Prostate gland (tissue), 2 donors: ENCODE results near the gene CAB39. TPM values are rescaled to one million over a fixed set of nuclear protein-coding genes. Genes with fewer than 3 reads are reported as not detected.

Experiments used
- DNase-seq: peaks from one replicate; pipeline ENCODE4 v3.0.0-alpha.2; 2019; ENCODE audit warnings: low spot score
- H3K27ac ChIP-seq, 2 donors: fragments of 200-600 bp; sonication (generic); 2 replicates each; pipeline ENCODE4 v1.5.1; 2017 to 2019
- H3K27me3 ChIP-seq: fragments of 200-600 bp; sonication (generic); replicated peaks from 2 replicates; pipeline ENCODE4 v1.5.1; 2019; ENCODE audit not compliant: insufficient read depth
- H3K36me3 ChIP-seq, 2 donors: fragments of 200-600 bp; sonication (generic); 1 replicate in 1 of 2; 2 replicates in 1 of 2; pipeline versions ENCODE4 v1.5.1 to v1.8.1; 2017 to 2019
- H3K4me1 ChIP-seq: fragments of 200-600 bp; sonication (generic); replicated peaks from 2 replicates; pipeline ENCODE4 v1.5.1; 2019
- H3K4me3 ChIP-seq, 2 donors: fragments of 200-600 bp; sonication (generic); 2 replicates each; pipeline ENCODE4 v1.5.1; 2017 to 2019
- H3K9me3 ChIP-seq: fragments of 200-600 bp; sonication (generic); 2 replicates; pipeline ENCODE4 v1.5.1; 2017
- POLR2A ChIP-seq: fragments of 450-650 bp; IDR thresholded peaks from one replicate; pipeline ENCODE4 v1.6.1; 2016; ENCODE audit warnings: antibody characterized with exemption, mild to moderate bottlenecking
- POLR2AphosphoS5 ChIP-seq: sonication (generic); formaldehyde crosslinking; IDR thresholded peaks from one replicate; pipeline ENCODE4 v1.6.1; 2017; ENCODE audit warnings: antibody characterized with exemption
- WGBS: methylation state at CpG from one replicate; pipeline ENCODE4 v1.1.5; 2018; 5-methylcytosine and 5-hydroxymethylcytosine counted together
- intact Hi-C: fragments of 100-400 bp; cut with DNase I; formaldehyde crosslinking; loops from one replicate; pipeline ENCODE4 v1.14.2; 2022
- total RNA-seq, 2 donors: library from RNA; depleted of rRNA; stranded (reverse); fragments of >200 nt; gene quantifications; one replicate each; pipeline ENCODE4 v1.1.0, GENCODE V29; 2016
- TF ChIP-seq, protein P1 (sequence below), 4 experiments: fragments of 200-600 bp in 2 of 4; fragments of 450-650 bp in 2 of 4; sonication (generic) in 2 of 4; IDR thresholded peaks; 1 replicate in 3 of 4; 2 replicates in 1 of 4; pipeline ENCODE4 v1.5.1; 2016 to 2019; ENCODE audit warnings: antibody characterized with exemption in 4 of 4, mild to moderate bottlenecking in 2 of 4, moderate library complexity in 2 of 4

CAB39 gene
- total RNA-seq, 2 donors from 2014 or later: 75.4 to 105 TPM

DNA sequence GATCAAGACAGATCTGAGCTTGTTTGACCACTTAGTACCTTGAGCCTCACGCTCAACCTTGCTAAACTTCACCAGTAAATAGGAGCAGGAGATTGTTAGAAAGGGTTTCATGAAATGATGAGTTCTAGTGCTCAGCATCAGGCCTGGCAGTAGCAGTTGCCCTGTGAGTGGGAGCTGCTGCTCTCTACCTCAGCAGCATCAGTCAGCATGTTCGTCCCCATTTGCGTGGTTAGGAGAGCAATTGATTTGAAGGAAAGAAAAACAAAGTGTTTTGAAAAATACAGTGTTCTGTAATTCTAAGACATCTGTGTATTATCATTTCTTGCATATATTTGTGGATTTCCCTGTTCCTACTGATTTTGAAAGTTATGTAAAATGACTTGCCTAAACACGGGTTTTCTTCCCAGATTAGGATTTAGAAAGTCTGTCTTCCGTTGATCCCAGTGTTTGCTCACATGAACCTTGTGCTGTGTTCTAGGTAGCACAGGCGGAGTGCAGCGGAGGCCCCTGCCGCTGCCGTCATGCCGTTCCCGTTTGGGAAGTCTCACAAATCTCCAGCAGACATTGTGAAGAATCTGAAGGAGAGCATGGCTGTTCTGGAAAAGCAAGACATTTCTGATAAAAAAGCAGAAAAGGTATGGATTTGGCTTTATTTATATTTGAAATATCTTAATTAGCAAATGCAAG lies 47.0 kb downstream of the CAB39 start:
- intact Hi-C loops: no loop called here
- H3K4me1 ChIP-seq: no peaks in the 10 kb centered on the region
- TF ChIP-seq, protein P1, sequence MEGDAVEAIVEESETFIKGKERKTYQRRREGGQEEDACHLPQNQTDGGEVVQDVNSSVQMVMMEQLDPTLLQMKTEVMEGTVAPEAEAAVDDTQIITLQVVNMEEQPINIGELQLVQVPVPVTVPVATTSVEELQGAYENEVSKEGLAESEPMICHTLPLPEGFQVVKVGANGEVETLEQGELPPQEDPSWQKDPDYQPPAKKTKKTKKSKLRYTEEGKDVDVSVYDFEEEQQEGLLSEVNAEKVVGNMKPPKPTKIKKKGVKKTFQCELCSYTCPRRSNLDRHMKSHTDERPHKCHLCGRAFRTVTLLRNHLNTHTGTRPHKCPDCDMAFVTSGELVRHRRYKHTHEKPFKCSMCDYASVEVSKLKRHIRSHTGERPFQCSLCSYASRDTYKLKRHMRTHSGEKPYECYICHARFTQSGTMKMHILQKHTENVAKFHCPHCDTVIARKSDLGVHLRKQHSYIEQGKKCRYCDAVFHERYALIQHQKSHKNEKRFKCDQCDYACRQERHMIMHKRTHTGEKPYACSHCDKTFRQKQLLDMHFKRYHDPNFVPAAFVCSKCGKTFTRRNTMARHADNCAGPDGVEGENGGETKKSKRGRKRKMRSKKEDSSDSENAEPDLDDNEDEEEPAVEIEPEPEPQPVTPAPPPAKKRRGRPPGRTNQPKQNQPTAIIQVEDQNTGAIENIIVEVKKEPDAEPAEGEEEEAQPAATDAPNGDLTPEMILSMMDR (IDR thresholded peaks at IDR 0.05): no peak
- TF ChIP-seq POLR2A (no peak), POLR2AphosphoS5 (no peak)
- H3K27ac ChIP-seq: no peak overlapping the region
- no peaks in the 10 kb centered on the region for H3K9me3 ChIP-seq
- no peak for DNase-seq
- H3K27me3 ChIP-seq: no peaks in the 10 kb centered on the region
- H3K4me3 ChIP-seq: no peak overlapping the region
- 89% methylated on average over 11 of the region's 11 CpGs for WGBS
- H3K36me3 ChIP-seq: no peaks in the 10 kb centered on the region

DNA sequence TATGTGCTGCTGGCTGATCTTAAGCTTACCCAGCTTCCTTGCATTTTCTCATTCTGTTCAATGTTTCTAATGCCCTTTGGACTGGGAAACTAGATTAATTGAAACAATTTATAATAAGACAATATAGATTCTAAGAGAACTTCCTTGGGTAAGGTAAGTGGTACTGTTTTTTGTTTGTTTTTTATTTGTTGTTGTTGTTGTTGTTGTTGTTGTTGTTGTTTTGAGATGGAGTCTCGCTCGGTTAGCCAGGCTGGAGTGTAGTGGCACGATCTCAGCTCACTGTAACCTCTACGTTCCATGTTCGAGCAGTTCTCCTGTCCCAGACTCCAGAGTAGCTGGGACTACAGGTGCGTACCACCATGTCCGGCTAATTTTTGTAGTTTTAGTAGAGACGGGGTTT lies 49.1 kb downstream of the CAB39 start:
- 96% methylated on average over 8 of the region's 8 CpGs for WGBS
- H3K4me1 ChIP-seq: no peaks in the 10 kb centered on the region
- H3K27me3 ChIP-seq: no peaks in the 10 kb centered on the region
- no peaks in the 10 kb centered on the region for H3K36me3 ChIP-seq
- no peak overlapping the region for H3K4me3 ChIP-seq
- intact Hi-C loops: no loop called here
- no peaks in the 10 kb centered on the region for H3K9me3 ChIP-seq
- TF ChIP-seq POLR2A (no peak), POLR2AphosphoS5 (no peak)
- TF ChIP-seq, protein P1 (IDR thresholded peaks at IDR 0.05): no peak
- no peak overlapping the region for H3K27ac ChIP-seq
- no peak for DNase-seq

DNA sequence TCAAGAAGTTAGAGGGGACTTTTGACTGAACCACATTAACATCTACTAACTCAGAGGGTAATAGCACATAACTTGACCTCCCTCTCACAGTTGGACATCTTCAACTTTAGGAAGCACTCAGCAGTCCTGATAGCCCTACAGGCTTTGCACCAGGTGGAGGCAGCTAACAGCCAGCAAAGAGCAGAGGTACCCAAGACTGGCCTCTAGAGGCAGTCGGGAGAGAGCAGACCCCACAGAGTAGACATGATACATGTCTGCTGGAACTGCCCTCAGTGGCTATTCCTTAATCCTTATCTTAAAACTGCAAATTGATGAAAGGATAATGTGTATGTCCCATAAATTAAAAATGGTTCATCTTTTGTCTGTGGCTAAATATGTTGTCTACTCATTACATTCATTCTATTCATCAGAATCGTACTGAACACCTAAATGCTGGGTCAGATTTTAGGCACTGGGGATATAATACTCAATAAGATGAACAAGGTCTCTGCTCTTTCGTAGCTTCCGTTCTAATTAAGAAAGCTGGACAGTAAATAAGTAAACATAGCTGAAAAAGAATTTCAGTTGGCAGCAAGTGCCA lies 49.8 kb downstream of the CAB39 start:
- no peak for DNase-seq
- TF ChIP-seq, protein P1 (IDR thresholded peaks at IDR 0.05): no peak
- TF ChIP-seq POLR2AphosphoS5 (no peak), POLR2A (no peak)
- no peaks in the 10 kb centered on the region for H3K36me3 ChIP-seq
- H3K4me1 ChIP-seq: no peaks in the 10 kb centered on the region
- H3K9me3 ChIP-seq: no peaks in the 10 kb centered on the region
- H3K4me3 ChIP-seq: no peak overlapping the region
- no peaks in the 10 kb centered on the region for H3K27me3 ChIP-seq
- no peak overlapping the region for H3K27ac ChIP-seq
- intact Hi-C loops: no loop called here
- WGBS: 82% methylated on average over 4 of the region's 4 CpGs

DNA sequence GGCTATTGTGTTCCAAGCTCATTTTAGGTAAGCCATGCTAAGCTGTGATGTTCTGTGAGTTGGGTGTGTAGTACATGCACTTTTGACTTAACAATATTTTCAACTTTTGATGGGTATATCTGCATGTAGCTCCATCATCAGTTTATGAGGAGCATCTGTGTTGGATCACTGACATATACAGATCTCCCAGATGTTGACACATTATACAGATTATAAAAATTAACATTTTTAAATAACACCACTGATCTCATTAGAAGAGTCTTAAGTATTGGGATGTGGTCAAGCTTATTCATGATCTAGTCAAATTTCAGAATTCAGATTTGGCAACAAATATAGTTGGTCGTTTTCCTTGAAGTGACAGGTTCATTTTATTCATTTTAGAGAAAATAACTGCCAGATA lies 51.7 kb downstream of the CAB39 start:
- no peaks in the 10 kb centered on the region for H3K4me1 ChIP-seq
- H3K27me3 ChIP-seq: no peaks in the 10 kb centered on the region
- 89% methylated on average over 1 of the region's 1 CpG for WGBS
- DNase-seq: no peak
- H3K36me3 ChIP-seq: no peaks in the 10 kb centered on the region
- no peak overlapping the region for H3K27ac ChIP-seq
- no peak overlapping the region for H3K4me3 ChIP-seq
- TF ChIP-seq, protein P1 (IDR thresholded peaks at IDR 0.05): no peak
- TF ChIP-seq POLR2AphosphoS5 (no peak), POLR2A (no peak)
- intact Hi-C loops: no loop called here
- H3K9me3 ChIP-seq: no peaks in the 10 kb centered on the region
